ENCODE results near the gene PAXIP1.

PAXIP1 gene

DNA sequence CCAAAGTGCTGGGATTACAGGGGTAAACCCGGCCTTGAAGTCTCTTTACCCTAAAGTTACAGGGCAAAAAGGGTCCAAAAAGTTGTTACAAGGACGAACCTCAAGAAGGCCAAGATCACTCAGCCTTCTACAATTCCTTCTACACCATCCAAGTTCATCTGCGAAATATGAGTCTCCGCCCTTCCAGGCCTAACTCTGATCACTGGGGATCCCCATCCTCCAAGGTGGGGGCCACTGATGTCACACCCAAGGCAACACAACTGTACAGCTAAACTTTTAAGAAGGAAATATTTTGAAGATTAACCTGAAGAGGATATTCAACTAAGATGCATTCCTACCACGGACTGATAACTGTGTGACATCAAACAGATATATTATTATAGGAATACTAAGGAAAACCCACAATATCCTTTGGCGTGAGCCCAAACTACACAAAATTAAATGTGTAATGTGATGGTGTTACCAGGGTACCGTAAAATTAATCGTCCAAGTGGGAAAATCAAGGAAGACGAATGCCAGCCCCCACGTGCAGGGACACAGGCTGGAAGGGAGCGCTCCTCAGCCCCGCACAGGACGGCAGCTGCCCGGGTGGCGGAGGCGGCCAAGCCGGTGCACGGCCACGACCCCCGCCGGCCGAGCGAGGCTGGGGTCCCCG, 1.0 kb downstream of the PAXIP1 start:
- Histone ChIP-seq H3K9ac (ENCODE audit: low read length) (peak overlapping the region; percentile 64; the same call in 1 of the 2 replicates), H3K9me2 (replicated peaks; ENCODE audit: insufficient read depth, low read length) (no peaks in the 10 kb centered on the region), H3K79me2 (ENCODE audit: low read length) (peaks cover 52% of the 10 kb centered on the region), H3K9me3 (replicated peaks; ENCODE audit: insufficient read depth, low read length) (no peaks in the 10 kb centered on the region), H3K4me1 (ENCODE audit: low read length) (peaks cover 13% of the 10 kb centered on the region), H3K4me2 (ENCODE audit: low read depth, low read length) (peak overlapping the region; percentile 85), H3F3A (ENCODE audit: insufficient read depth, low read length) (no peaks in the 10 kb centered on the region; the same call in 1 of the 2 replicates), H3K36me3 (replicated peaks; ENCODE audit: insufficient read depth, low read length) (0 out of 2 replicates have a peak, but pooled peaks cover 1% of the 10 kb centered on the region), H3K4me3 (ENCODE audit: low read length) (peak overlapping the region; percentile 67), H2AFZ (ENCODE audit: low read length) (no peak overlapping the region), H3K27ac (ENCODE audit: low read length) (no peak overlapping the region), H3K27me3 (replicated peaks; ENCODE audit: insufficient read depth, low read length) (no peaks in the 10 kb centered on the region), H4K20me1 (ENCODE audit: insufficient read depth, low read length) (no peaks in the 10 kb centered on the region)
- no peak for DNase-seq
- TF ChIP-seq CTCF (IDR thresholded peaks at IDR 0.05; ENCODE audit: low read length) (no peak), EZH2phosphoT487 (IDR thresholded peaks at IDR 0.05; ENCODE audit: low read length) (no peak), EZH2 (optimal IDR thresholded peaks at IDR 0.05; ENCODE audit: low read depth, low read length) (no peak)

- H3K4me1 ChIP-seq (ENCODE audit: low read length) = peaks cover 13% of the 10 kb centered on the region
- no peaks in the 10 kb centered on the region for H3K27me3 ChIP-seq (replicated peaks; ENCODE audit: insufficient read depth, low read length)
- no peak overlapping the region for H3K4me2 ChIP-seq (ENCODE audit: low read depth, low read length)
- peak; percentile 58 for DNase-seq
- no peaks in the 10 kb centered on the region for H3F3A ChIP-seq (ENCODE audit: insufficient read depth, low read length)
- no peaks in the 10 kb centered on the region for H3K9me3 ChIP-seq (replicated peaks; ENCODE audit: insufficient read depth, low read length)
- no peaks in the 10 kb centered on the region for H3K9me2 ChIP-seq (replicated peaks; ENCODE audit: insufficient read depth, low read length)
- H2AFZ ChIP-seq (ENCODE audit: low read length) = no peak overlapping the region
- peaks cover 59% of the 10 kb centered on the region for H3K79me2 ChIP-seq (ENCODE audit: low read length)
- 0 out of 2 replicates have a peak, but pooled peaks cover 3% of the 10 kb centered on the region for H3K36me3 ChIP-seq (replicated peaks; ENCODE audit: insufficient read depth, low read length)
- no peaks in the 10 kb centered on the region for H4K20me1 ChIP-seq (ENCODE audit: insufficient read depth, low read length)
- no peak overlapping the region for H3K27ac ChIP-seq (ENCODE audit: low read length)
- no peak overlapping the region for H3K9ac ChIP-seq (ENCODE audit: low read length)
- peak; percentile 53 for TF ChIP-seq CTCF (IDR thresholded peaks at IDR 0.05; ENCODE audit: low read length)
- no peak for TF ChIP-seq EZH2phosphoT487 (IDR thresholded peaks at IDR 0.05; ENCODE audit: low read length)
- H3K4me3 ChIP-seq (ENCODE audit: low read length) = no peak overlapping the region
Measured at GRCh38 chr7:155000795-155001194, 2.1 kb downstream of the PAXIP1 start.

- TF ChIP-seq EZH2 (optimal IDR thresholded peaks at IDR 0.05; ENCODE audit: low read depth, low read length) = no peak
- no peak for TF ChIP-seq EZH2phosphoT487 (IDR thresholded peaks at IDR 0.05; ENCODE audit: low read length)
- TF ChIP-seq CTCF (IDR thresholded peaks at IDR 0.05; ENCODE audit: low read length) = no peak
- H3K36me3 ChIP-seq (replicated peaks; ENCODE audit: insufficient read depth, low read length) = peaks cover 3% of the 10 kb centered on the region; the same call in 1 of the 2 replicates
Measured at GRCh38 chr7:154998481-154998880, 4.4 kb downstream of the PAXIP1 start.

More at GRCh38 chr7:154998481-154998880, 4.4 kb downstream of the PAXIP1 start:
- Histone ChIP-seq H3K4me1 (ENCODE audit: low read length) (peaks cover 13% of the 10 kb centered on the region), H3K27me3 (replicated peaks; ENCODE audit: insufficient read depth, low read length) (no peaks in the 10 kb centered on the region), H4K20me1 (ENCODE audit: insufficient read depth, low read length) (no peaks in the 10 kb centered on the region), H3K9ac (ENCODE audit: low read length) (no peak overlapping the region), H3K4me2 (ENCODE audit: low read depth, low read length) (no peak overlapping the region), H3K4me3 (ENCODE audit: low read length) (no peak overlapping the region), H3K79me2 (ENCODE audit: low read length) (peaks cover 56% of the 10 kb centered on the region), H3K27ac (ENCODE audit: low read length) (no peak overlapping the region), H3F3A (ENCODE audit: insufficient read depth, low read length) (no peaks in the 10 kb centered on the region), H3K9me2 (replicated peaks; ENCODE audit: insufficient read depth, low read length) (no peaks in the 10 kb centered on the region), H2AFZ (ENCODE audit: low read length) (no peak overlapping the region), H3K9me3 (replicated peaks; ENCODE audit: insufficient read depth, low read length) (no peaks in the 10 kb centered on the region)
- DNase-seq = no peak

Data from MM.1S (cell line).